ENCODE results near the gene NRG3.

NRG3 gene

GRCh38 chr10:81865581-81865980 is 9.4 kb upstream of the NRG3 start:
- TF ChIP-seq PAX5 (IDR thresholded peaks at IDR 0.05; ENCODE audit: insufficient read depth, low read length, severe bottlenecking) (no peak), SPI1 (IDR thresholded peaks at IDR 0.05; ENCODE audit: low read depth, low read length) (no peak), TAF1 (IDR thresholded peaks at IDR 0.05; ENCODE audit: low read depth, low read length) (no peak)
- no peak for DNase-seq (ENCODE audit: insufficient read length, low spot score)
- FAIRE-seq, result no peak

DNA sequence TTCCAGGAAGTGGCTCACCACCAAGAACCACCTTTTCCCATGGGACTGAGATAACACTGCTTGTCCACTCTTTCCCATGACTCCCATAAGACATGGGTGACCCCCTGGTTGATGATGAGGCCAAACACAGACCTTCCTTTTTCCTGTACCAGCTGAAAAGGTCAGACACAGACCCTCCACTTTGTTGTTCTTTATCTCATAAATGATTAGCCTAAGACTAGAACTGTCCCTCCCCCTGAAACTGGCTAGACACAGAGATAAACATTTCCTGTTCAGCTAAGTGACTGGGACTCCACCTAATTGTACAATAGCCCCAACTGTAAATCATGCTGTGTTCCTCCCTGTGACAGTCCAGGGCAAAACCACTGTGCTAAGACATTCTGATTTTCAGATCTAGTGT is 8.2 kb upstream of the NRG3 start:
- TF ChIP-seq POLR2A (IDR thresholded peaks at IDR 0.05; ENCODE audit: low read depth, low read length), result no peak
- TF ChIP-seq TAF1 (IDR thresholded peaks at IDR 0.05; ENCODE audit: low read depth, low read length), result no peak
- TF ChIP-seq POLR2AphosphoS5 (IDR thresholded peaks at IDR 0.05; ENCODE audit: low read depth, low read length), result no peak
- FAIRE-seq (no peak), DNase-seq (ENCODE audit: insufficient read length, low spot score) (no peak)

DNA sequence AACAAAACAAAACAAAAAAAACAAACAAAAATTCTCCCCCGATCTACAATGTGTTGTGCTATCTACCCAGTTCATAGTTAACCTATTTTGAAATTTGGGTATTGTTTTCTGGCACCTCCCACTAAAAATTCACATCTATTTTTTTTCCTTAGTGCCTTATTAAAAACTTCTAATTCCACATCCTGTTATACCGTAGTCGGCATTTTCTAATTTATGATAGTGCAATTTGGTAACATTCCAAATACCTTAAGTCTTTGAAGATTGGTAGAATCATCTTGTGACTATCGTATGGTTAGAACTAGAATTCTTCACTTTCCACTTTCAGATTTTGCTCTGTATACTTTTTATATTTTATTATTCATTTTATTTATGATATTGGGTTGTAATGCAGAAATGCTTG is 4.5 kb upstream of the NRG3 start:
- no peak for FAIRE-seq
- TF ChIP-seq TAF1 (IDR thresholded peaks at IDR 0.05; ENCODE audit: low read depth, low read length) (no peak), PAX5 (IDR thresholded peaks at IDR 0.05; ENCODE audit: insufficient read depth, low read length, severe bottlenecking) (no peak), SPI1 (IDR thresholded peaks at IDR 0.05; ENCODE audit: low read depth, low read length) (no peak), POLR2AphosphoS5 (IDR thresholded peaks at IDR 0.05; ENCODE audit: low read depth, low read length) (no peak), POU2F2 (IDR thresholded peaks at IDR 0.05; ENCODE audit: low read depth, low read length) (no peak), POLR2A (IDR thresholded peaks at IDR 0.05; ENCODE audit: low read depth, low read length) (no peak)
- no peak for DNase-seq (ENCODE audit: insufficient read length, low spot score)

- TF ChIP-seq SPI1 (IDR thresholded peaks at IDR 0.05; ENCODE audit: low read depth, low read length) (no peak), PAX5 (IDR thresholded peaks at IDR 0.05; ENCODE audit: insufficient read depth, low read length, severe bottlenecking) (no peak), TAF1 (IDR thresholded peaks at IDR 0.05; ENCODE audit: low read depth, low read length) (no peak), POU2F2 (IDR thresholded peaks at IDR 0.05; ENCODE audit: low read depth, low read length) (no peak), POLR2A (IDR thresholded peaks at IDR 0.05; ENCODE audit: low read depth, low read length) (no peak), POLR2AphosphoS5 (IDR thresholded peaks at IDR 0.05; ENCODE audit: low read depth, low read length) (no peak)
- DNase-seq (ENCODE audit: insufficient read length, low spot score) (no peak), FAIRE-seq (no peak)
These were observed 3.4 kb upstream of the NRG3 start for GRCh38 chr10:81871558-81871957.

- DNase-seq (ENCODE audit: insufficient read length, low spot score), result no peak
These were observed 2.7 kb upstream of the NRG3 start for GRCh38 chr10:81872206-81872862.

GRCh38 chr10:81873231-81873931 is 1.6 kb upstream of the NRG3 start:
- no peak for TF ChIP-seq PAX5 (IDR thresholded peaks at IDR 0.05; ENCODE audit: insufficient read depth, low read length, severe bottlenecking)
- no peak for TF ChIP-seq POLR2A (IDR thresholded peaks at IDR 0.05; ENCODE audit: low read depth, low read length)
- no peak for TF ChIP-seq TAF1 (IDR thresholded peaks at IDR 0.05; ENCODE audit: low read depth, low read length)
- TF ChIP-seq SPI1 (IDR thresholded peaks at IDR 0.05; ENCODE audit: low read depth, low read length), result no peak
- no peak for TF ChIP-seq POLR2AphosphoS5 (IDR thresholded peaks at IDR 0.05; ENCODE audit: low read depth, low read length)
- TF ChIP-seq POU2F2 (IDR thresholded peaks at IDR 0.05; ENCODE audit: low read depth, low read length), result no peak
- FAIRE-seq (no peak), DNase-seq (ENCODE audit: insufficient read length, low spot score) (no peak)

More at GRCh38 chr10:81872206-81872862, 2.7 kb upstream of the NRG3 start:
- no peak for FAIRE-seq
- TF ChIP-seq PAX5 (IDR thresholded peaks at IDR 0.05; ENCODE audit: insufficient read depth, low read length, severe bottlenecking) (no peak), POU2F2 (IDR thresholded peaks at IDR 0.05; ENCODE audit: low read depth, low read length) (no peak)

- no peak for DNase-seq (ENCODE audit: insufficient read length, low spot score)
- no peak for FAIRE-seq
- TF ChIP-seq SPI1 (IDR thresholded peaks at IDR 0.05; ENCODE audit: low read depth, low read length) (no peak), PAX5 (IDR thresholded peaks at IDR 0.05; ENCODE audit: insufficient read depth, low read length, severe bottlenecking) (no peak), POLR2AphosphoS5 (IDR thresholded peaks at IDR 0.05; ENCODE audit: low read depth, low read length) (no peak), TAF1 (IDR thresholded peaks at IDR 0.05; ENCODE audit: low read depth, low read length) (no peak), POU2F2 (IDR thresholded peaks at IDR 0.05; ENCODE audit: low read depth, low read length) (no peak), POLR2A (IDR thresholded peaks at IDR 0.05; ENCODE audit: low read depth, low read length) (no peak)
These were observed 820 bp upstream of the NRG3 start for GRCh38 chr10:81873932-81874816.

DNA sequence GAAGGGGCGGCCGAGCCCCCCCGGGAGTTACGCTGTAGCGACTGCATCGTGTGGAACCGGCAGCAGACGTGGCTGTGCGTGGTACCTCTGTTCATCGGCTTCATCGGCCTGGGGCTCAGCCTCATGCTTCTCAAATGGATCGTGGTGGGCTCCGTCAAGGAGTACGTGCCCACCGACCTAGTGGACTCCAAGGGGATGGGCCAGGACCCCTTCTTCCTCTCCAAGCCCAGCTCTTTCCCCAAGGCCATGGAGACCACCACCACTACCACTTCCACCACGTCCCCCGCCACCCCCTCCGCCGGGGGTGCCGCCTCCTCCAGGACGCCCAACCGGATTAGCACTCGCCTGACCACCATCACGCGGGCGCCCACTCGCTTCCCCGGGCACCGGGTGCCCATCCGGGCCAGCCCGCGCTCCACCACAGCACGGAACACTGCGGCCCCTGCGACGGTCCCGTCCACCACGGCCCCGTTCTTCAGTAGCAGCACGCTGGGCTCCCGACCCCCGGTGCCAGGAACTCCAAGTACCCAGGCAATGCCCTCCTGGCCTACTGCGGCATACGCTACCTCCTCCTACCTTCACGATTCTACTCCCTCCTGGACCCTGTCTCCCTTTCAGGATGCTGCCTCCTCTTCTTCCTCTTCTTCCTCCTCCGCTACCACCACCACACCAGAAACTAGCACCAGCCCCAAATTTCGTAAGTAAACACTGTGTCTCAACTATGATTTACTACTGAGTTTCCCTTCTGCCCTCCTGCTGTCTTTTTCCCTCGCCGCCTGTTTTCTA is 666 bp downstream of the NRG3 start:
- no peak for FAIRE-seq
- no peak for DNase-seq (ENCODE audit: insufficient read length, low spot score)
- TF ChIP-seq POLR2A (IDR thresholded peaks at IDR 0.05; ENCODE audit: low read depth, low read length), result no peak
- TF ChIP-seq TAF1 (IDR thresholded peaks at IDR 0.05; ENCODE audit: low read depth, low read length), result no peak
- TF ChIP-seq POLR2AphosphoS5 (IDR thresholded peaks at IDR 0.05; ENCODE audit: low read depth, low read length), result no peak
- no peak for TF ChIP-seq SPI1 (IDR thresholded peaks at IDR 0.05; ENCODE audit: low read depth, low read length)
- no peak for TF ChIP-seq PAX5 (IDR thresholded peaks at IDR 0.05; ENCODE audit: insufficient read depth, low read length, severe bottlenecking)
- no peak for TF ChIP-seq POU2F2 (IDR thresholded peaks at IDR 0.05; ENCODE audit: low read depth, low read length)

Measured in GM12891 (cell line).